GM13977 (cell line): Measurements from ENCODE around the gene C2orf68.

Experiments used
- DNase-seq: peaks from one replicate; pipeline ENCODE4 v3.0.0; 2012; ENCODE audit warnings: low spot score
- CTCF ChIP-seq: IDR thresholded peaks from 2 replicates; pipeline ENCODE4 v1.5.1; 2012; ENCODE audit warnings: mild to moderate bottlenecking, control low read depth; ENCODE audit not compliant: insufficient read depth; ENCODE audit errors: extremely low read depth, missing control alignments
- in situ Hi-C: fragments of 300-500 bp; cut with MboI; formaldehyde crosslinking; loops from one replicate; pipeline ENCODE4 v1.12.0; 2022; ENCODE audit warnings: low sequenced_read_pairs, low pct_unique_long_range_greater_than_20kb, mixed read lengths, inconsistent platforms; ENCODE audit not compliant: unreplicated experiment

Gene C2orf68

GRCh38 chr2:85599468-85600234 is 12.2 kb downstream of the C2orf68 start:
- in situ Hi-C loops = no loop called here
- TF ChIP-seq CTCF = no peak
- DNase-seq = no peak

GRCh38 chr2:85598594-85599340 is 13.1 kb downstream of the C2orf68 start:
- no peak for DNase-seq
- no peak for TF ChIP-seq CTCF
- in situ Hi-C loops = no loop called here

GRCh38 chr2:85597241-85597640 is 14.6 kb downstream of the C2orf68 start:
- in situ Hi-C loops = no loop called here
- TF ChIP-seq CTCF = no peak
- no peak for DNase-seq

- in situ Hi-C loops = no loop called here
- DNase-seq = no peak
- no peak for TF ChIP-seq CTCF
Measured at GRCh38 chr2:85596486-85597143, 15.3 kb downstream of the C2orf68 start.

GRCh38 chr2:85596026-85596333 is 15.9 kb downstream of the C2orf68 start:
- no peak for TF ChIP-seq CTCF
- no peak for DNase-seq

GRCh38 chr2:85595301-85596025 is 16.4 kb downstream of the C2orf68 start, which contains the start of gene RNF181:
Gene RNF181 (plus strand): TSS chr2:85595745. CDS start chr2:85595764, 19 bp downstream.
- in situ Hi-C loops = no loop called here
- DNase-seq = peak; percentile 96
- no peak for TF ChIP-seq CTCF

More at GRCh38 chr2:85596026-85596333, 15.9 kb downstream of the C2orf68 start:
- in situ Hi-C loops = no loop called here
